Stimulated activated memory B cell treated with anti-CD40 and anti-IgM and Interleukin-4, amounts not matched to agents 10 μg/mL and 1 μg/mL and 100 μg/mL, for 72 hours (primary cell): ENCODE measurements around the gene DZIP1.
A peak's percentile ranks its signal among the peaks of the same experiment; 100 is the strongest.
"Not testable (repeated sequence)": the region's sequence is repeated elsewhere in the genome, so short reads cannot be mapped to it uniquely, and the experiment has no call there.

Experiments used
- ATAC-seq: fragments of 150-1000 bp; cut with Tn5 transposase; 2 replicates; pipeline ENCODE4 v1.10.0; 2021
- H3K27ac Mint-ChIP-seq: one replicate; pipeline ENCODE4 v1.8.0; 2022; ENCODE audit warnings: mild to moderate bottlenecking, mixed read lengths
- H3K27me3 Mint-ChIP-seq: one replicate; pipeline ENCODE4 v1.8.0; 2022; ENCODE audit warnings: mixed read lengths
- H3K36me3 Mint-ChIP-seq: one replicate; pipeline ENCODE4 v1.8.0; 2022; ENCODE audit warnings: mixed read lengths
- H3K4me1 Mint-ChIP-seq: one replicate; pipeline ENCODE4 v1.8.0; 2022; ENCODE audit warnings: mixed read lengths
- H3K4me3 Mint-ChIP-seq: one replicate; pipeline ENCODE4 v1.8.0; 2022; ENCODE audit warnings: mild to moderate bottlenecking, moderate library complexity, mixed read lengths
- H3K9me3 Mint-ChIP-seq: one replicate; pipeline ENCODE4 v1.8.0; 2022; ENCODE audit warnings: mixed read lengths

Gene DZIP1

DNA sequence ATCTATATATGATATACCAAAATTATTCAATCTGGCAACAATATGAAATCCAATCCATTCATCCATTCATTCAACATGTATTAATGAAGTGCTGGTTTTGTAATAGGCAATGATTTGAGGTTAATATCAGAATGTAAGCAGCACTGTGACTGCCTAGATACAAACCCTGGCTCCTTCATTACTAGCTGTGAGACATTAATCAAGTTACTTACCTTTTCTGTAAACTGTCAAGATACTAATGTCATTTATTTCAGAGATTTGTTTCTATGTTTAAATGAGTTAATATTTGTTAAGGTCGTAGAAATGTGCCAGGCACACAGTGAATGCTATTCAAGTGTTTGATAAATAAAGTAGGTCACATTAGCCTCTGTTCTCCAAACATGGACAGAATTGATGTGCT lies 51.0 kb downstream of the DZIP1 start:
- peaks cover 24% of the 10 kb centered on the region for H3K27me3 Mint-ChIP-seq
- no peak overlapping the region for H3K27ac Mint-ChIP-seq
- no peaks in the 10 kb centered on the region for H3K9me3 Mint-ChIP-seq
- H3K4me1 Mint-ChIP-seq: no peaks in the 10 kb centered on the region
- no peak overlapping the region for H3K4me3 Mint-ChIP-seq
- ATAC-seq: no peak
- no peaks in the 10 kb centered on the region for H3K36me3 Mint-ChIP-seq

GRCh38 chr13:95588721-95589120 lies 55.8 kb downstream of the DZIP1 start:
- no peaks in the 10 kb centered on the region for H3K4me1 Mint-ChIP-seq
- H3K27ac Mint-ChIP-seq: no peak overlapping the region
- ATAC-seq: no peak

GRCh38 chr13:95588134-95588533 lies 56.4 kb downstream of the DZIP1 start:
- no peaks in the 10 kb centered on the region for H3K36me3 Mint-ChIP-seq
- H3K4me3 Mint-ChIP-seq: no peak overlapping the region
- H3K4me1 Mint-ChIP-seq: no peaks in the 10 kb centered on the region
- H3K27me3 Mint-ChIP-seq: peaks cover 37% of the 10 kb centered on the region
- no peak overlapping the region for H3K27ac Mint-ChIP-seq
- no peak for ATAC-seq
- H3K9me3 Mint-ChIP-seq: peaks cover 3% of the 10 kb centered on the region

More at GRCh38 chr13:95588721-95589120, 55.8 kb downstream of the DZIP1 start:
- H3K27me3 Mint-ChIP-seq: peaks cover 37% of the 10 kb centered on the region
- H3K36me3 Mint-ChIP-seq: no peaks in the 10 kb centered on the region
- peaks cover 3% of the 10 kb centered on the region for H3K9me3 Mint-ChIP-seq
- H3K4me3 Mint-ChIP-seq: no peak overlapping the region

DNA sequence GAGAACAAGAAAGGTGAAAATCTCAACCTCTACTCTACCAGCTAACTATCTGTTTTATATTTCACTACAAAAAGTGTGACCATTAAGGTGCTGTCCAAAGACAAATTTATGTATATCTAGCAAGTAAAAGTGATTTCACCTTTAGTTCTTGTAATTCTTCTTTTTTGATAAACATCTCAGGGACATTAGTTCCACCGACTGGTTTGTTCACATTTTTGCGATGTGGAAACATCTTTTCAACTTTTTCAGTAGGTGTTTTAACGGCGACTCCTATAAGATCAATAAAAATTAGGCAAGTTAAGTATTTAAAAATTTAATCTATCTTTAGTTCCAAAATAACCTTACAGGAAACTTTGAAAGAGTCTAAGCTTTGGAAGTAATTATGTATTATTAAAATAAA lies 58.6 kb downstream of the DZIP1 start:
- Mint-ChIP-seq H3K36me3 (no peaks in the 10 kb centered on the region), H3K27ac (no peak overlapping the region), H3K9me3 (peaks cover 3% of the 10 kb centered on the region), H3K4me1 (no peaks in the 10 kb centered on the region), H3K4me3 (no peak overlapping the region), H3K27me3 (peaks cover 20% of the 10 kb centered on the region)
- ATAC-seq: no peak

GRCh38 chr13:95579303-95579702 lies 65.2 kb downstream of the DZIP1 start:
- Mint-ChIP-seq H3K36me3 (no peaks in the 10 kb centered on the region), H3K9me3 (no peaks in the 10 kb centered on the region), H3K27me3 (no peaks in the 10 kb centered on the region), H3K4me3 (no peak overlapping the region), H3K27ac (no peak overlapping the region), H3K4me1 (no peaks in the 10 kb centered on the region)
- ATAC-seq: peak; percentile 25

DNA sequence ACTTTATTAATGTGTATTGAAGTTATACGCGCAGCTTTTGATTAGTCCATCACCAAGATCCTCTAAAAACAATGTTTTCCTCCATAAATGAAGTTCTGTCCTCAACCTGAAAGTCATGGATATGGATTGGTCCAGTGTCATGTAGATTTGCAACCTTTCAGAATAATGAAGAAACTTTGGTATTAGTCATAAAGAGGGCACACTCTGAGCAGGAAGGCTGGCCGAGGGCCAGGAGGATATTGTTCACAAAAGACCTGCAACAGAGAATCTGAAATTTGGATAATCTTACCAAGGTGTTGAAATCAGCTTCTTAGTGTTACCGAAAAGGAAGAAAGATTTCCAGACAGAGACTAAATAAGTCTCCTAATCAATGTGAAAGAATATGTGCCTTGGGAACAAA lies 71.3 kb downstream of the DZIP1 start:
- Mint-ChIP-seq H3K9me3 (peaks cover 3% of the 10 kb centered on the region), H3K4me1 (no peaks in the 10 kb centered on the region), H3K36me3 (no peaks in the 10 kb centered on the region), H3K27me3 (peaks cover 28% of the 10 kb centered on the region), H3K27ac (no peak overlapping the region), H3K4me3 (no peak overlapping the region)
- ATAC-seq: no peak

DNA sequence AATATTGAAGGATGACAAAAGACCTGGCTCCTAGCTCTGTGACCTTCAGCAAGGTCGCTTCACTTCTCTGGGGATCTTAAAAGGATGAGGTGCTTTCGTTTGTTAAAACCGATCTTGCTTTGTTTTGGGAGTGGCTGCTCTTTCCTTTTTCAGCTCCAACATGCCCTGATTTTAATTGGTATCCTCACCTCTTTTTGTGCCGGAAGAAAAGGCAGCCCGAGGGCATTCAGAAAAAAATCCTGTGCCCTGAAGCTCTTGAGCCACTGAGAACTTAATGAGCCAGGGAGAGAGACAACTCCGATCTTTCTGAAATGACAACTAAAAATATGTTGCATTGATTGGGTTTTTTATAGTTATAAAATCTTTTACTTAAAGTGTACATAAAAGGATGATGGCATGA lies 72.6 kb downstream of the DZIP1 start:
- H3K27me3 Mint-ChIP-seq: peaks cover 30% of the 10 kb centered on the region
- ATAC-seq: no peak
- H3K9me3 Mint-ChIP-seq: peaks cover 3% of the 10 kb centered on the region
- no peaks in the 10 kb centered on the region for H3K36me3 Mint-ChIP-seq
- no peak overlapping the region for H3K27ac Mint-ChIP-seq
- H3K4me1 Mint-ChIP-seq: no peaks in the 10 kb centered on the region
- H3K4me3 Mint-ChIP-seq: no peak overlapping the region

- peaks cover 5% of the 10 kb centered on the region for H3K9me3 Mint-ChIP-seq
These were observed 74.5 kb downstream of the DZIP1 start for GRCh38 chr13:95570016-95570415.

GRCh38 chr13:95568131-95568530 lies 76.4 kb downstream of the DZIP1 start:
- H3K36me3 Mint-ChIP-seq: no peaks in the 10 kb centered on the region
- H3K9me3 Mint-ChIP-seq: peaks cover 3% of the 10 kb centered on the region
- peaks cover 30% of the 10 kb centered on the region for H3K27me3 Mint-ChIP-seq
- no peak overlapping the region for H3K27ac Mint-ChIP-seq
- H3K4me3 Mint-ChIP-seq: no peak overlapping the region
- ATAC-seq: no peak
- no peaks in the 10 kb centered on the region for H3K4me1 Mint-ChIP-seq

More at GRCh38 chr13:95570016-95570415, 74.5 kb downstream of the DZIP1 start:
- Mint-ChIP-seq H3K27me3 (peaks cover 30% of the 10 kb centered on the region), H3K4me3 (no peak overlapping the region), H3K4me1 (no peaks in the 10 kb centered on the region), H3K27ac (no peak overlapping the region), H3K36me3 (no peaks in the 10 kb centered on the region)
- ATAC-seq: no peak

DNA sequence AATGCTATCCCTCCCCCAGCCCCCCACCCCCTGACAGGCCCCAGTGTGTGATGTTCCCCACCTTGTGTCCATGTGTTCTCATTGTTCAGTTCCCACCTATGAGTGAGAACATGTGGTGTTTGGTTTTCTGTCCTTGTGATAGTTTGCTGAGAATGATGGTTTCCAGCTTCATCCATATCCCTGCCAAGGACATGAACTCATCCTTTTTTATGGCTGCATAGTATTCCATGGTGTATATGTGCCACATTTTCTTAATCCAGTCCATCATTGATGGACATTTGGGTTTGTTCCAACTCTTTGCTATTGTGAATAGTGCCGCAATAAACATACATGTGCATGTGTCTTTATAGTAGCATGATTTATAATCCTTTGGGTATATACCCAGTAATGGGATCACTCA lies 78.7 kb downstream of the DZIP1 start:
- not testable (repeated sequence) for H3K4me3 Mint-ChIP-seq, ATAC-seq, H3K27ac Mint-ChIP-seq, H3K36me3 Mint-ChIP-seq, H3K9me3 Mint-ChIP-seq, H3K4me1 Mint-ChIP-seq
- peaks cover 20% of the 10 kb centered on the region for H3K27me3 Mint-ChIP-seq

DNA sequence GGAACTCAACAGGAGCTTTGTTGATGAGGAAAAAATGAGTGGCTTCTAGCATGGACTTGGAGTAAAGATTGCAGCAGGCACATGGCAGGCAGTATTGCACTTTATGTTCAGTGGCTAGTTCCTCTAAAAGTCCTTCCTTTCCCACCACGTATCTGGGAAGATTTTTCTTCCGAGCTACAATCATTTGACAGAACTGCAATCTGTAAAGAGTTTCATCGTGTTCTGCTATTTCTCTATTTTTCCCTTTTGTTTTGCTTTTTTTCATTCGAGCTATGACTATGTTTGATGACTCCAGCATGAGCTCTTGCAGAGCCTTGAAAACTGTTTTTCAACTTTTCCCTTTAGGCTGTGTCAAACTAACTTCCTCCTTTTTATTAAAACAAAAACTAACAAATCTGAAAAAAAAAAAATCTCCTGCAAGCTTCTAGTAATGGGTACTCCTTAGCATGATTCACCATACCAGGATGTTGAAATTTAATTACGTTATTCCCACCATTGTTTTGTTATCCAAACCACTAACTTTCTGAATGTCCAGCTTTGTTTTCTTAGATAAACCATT lies 79.7 kb downstream of the DZIP1 start:
- H3K4me3 Mint-ChIP-seq: no peak overlapping the region
- no peak overlapping the region for H3K27ac Mint-ChIP-seq
- peaks cover 3% of the 10 kb centered on the region for H3K9me3 Mint-ChIP-seq
- H3K36me3 Mint-ChIP-seq: no peaks in the 10 kb centered on the region
- no peaks in the 10 kb centered on the region for H3K4me1 Mint-ChIP-seq
- ATAC-seq: no peak
- H3K27me3 Mint-ChIP-seq: peaks cover 14% of the 10 kb centered on the region

DNA sequence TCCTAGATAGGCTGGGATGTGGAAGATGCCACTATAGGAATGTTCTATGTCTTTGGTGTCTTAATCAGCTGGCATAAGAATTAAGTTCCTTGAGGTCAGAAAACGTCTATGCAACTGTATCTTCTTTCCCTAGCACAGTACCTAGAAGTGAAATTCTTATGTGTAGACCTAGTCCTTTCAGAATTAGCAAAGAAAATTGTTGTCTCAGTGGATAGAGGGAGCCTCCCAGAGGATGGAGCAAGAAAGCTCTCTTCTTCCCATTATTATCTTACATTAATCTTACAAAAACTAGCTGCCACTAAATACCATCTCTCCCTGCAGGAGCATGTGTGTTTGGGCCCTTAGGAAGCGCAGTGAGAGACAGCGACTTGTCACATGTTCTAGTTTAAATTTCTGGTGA lies 80.4 kb downstream of the DZIP1 start:
- H3K4me3 Mint-ChIP-seq: no peak overlapping the region
- H3K27me3 Mint-ChIP-seq: peaks cover 11% of the 10 kb centered on the region
- no peaks in the 10 kb centered on the region for H3K36me3 Mint-ChIP-seq
- ATAC-seq: no peak
- H3K4me1 Mint-ChIP-seq: no peaks in the 10 kb centered on the region
- no peak overlapping the region for H3K27ac Mint-ChIP-seq
- peaks cover 3% of the 10 kb centered on the region for H3K9me3 Mint-ChIP-seq

GRCh38 chr13:95560387-95560786 lies 84.1 kb downstream of the DZIP1 start:
- Mint-ChIP-seq H3K36me3 (no peaks in the 10 kb centered on the region), H3K27ac (no peak overlapping the region), H3K9me3 (no peaks in the 10 kb centered on the region), H3K27me3 (peaks cover 7% of the 10 kb centered on the region), H3K4me1 (no peaks in the 10 kb centered on the region), H3K4me3 (no peak overlapping the region)
- no peak for ATAC-seq

- Mint-ChIP-seq H3K9me3 (no peaks in the 10 kb centered on the region), H3K36me3 (no peaks in the 10 kb centered on the region), H3K27ac (no peak overlapping the region), H3K4me1 (no peaks in the 10 kb centered on the region), H3K27me3 (peaks cover 20% of the 10 kb centered on the region), H3K4me3 (no peak overlapping the region)
- no peak for ATAC-seq
These were observed 85.4 kb downstream of the DZIP1 start for GRCh38 chr13:95559100-95559499.

GRCh38 chr13:95557013-95557412 lies 87.5 kb downstream of the DZIP1 start:
- ATAC-seq: no peak
- Mint-ChIP-seq H3K4me3 (no peak overlapping the region), H3K27ac (no peak overlapping the region), H3K27me3 (peaks cover 36% of the 10 kb centered on the region), H3K9me3 (no peaks in the 10 kb centered on the region), H3K36me3 (no peaks in the 10 kb centered on the region), H3K4me1 (peaks cover 10% of the 10 kb centered on the region)

DNA sequence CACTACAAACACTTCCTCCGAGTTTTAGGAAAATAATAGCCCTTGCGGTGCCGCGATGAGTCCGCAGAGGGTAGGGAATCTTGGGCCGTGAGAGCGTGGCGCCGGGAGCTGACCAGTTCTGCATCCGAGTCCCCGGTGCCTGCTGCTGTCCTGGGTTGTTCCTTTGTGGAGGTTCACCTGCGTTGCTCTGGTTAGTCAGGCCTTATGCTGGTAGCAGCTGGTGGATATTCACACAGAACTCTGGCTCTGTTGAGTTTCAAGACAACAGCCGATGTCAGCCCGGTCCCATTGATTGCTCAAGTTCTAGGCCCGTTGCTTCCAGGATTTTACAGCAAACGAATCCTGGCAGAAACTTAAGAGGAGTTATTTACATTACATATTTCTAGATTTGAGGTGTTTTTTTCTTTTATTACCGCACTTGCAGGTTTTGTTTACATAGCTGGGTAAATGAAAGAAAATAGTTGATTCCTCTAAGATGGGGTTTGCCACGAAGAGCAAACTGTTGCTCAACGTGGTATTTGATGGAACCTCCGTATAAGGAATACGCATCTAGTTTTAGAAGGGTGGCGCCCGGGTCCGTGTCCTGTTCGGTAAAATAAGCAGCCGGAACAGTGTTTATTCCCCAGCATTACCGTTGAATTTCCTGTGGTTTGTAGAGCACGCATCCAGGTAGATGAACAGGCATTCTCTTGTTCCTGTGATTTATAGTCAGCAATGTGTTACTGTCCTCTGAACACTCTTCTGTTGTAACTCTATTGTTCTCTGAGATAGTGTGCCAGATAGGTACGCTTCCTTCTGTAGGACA lies 90.7 kb downstream of the DZIP1 start:
- no peak for ATAC-seq
- H3K9me3 Mint-ChIP-seq: no peaks in the 10 kb centered on the region
- peaks cover 60% of the 10 kb centered on the region for H3K27me3 Mint-ChIP-seq

More for the DNA sequence above, 90.7 kb downstream of the DZIP1 start:
- Mint-ChIP-seq H3K27ac (no peak overlapping the region), H3K36me3 (no peaks in the 10 kb centered on the region), H3K4me3 (no peak overlapping the region), H3K4me1 (peaks cover 10% of the 10 kb centered on the region)
